K562 (cell line): ENCODE data around the gene SLC49A4. TPM values are rescaled to one million over a fixed set of nuclear protein-coding genes. Genes with fewer than 3 reads are reported as not detected.

Experiments used
- CHD7 ChIP-seq: fragments of 200-600 bp; sonication (generic); IDR thresholded peaks from one replicate; pipeline ENCODE4 v1.6.1; 2012; ENCODE audit warnings: mild to moderate bottlenecking, low read depth, low read length, inconsistent platforms
- MXI1 ChIP-seq: IDR thresholded peaks from 2 replicates; pipeline ENCODE4 v1.6.1; 2011; ENCODE audit warnings: low read depth, mild to moderate bottlenecking, improper control_type of control experiment, low read length
- ZNF583 ChIP-seq: fragments of 250-450 bp; sonication (Bioruptor Pico); IDR thresholded peaks from 2 replicates; pipeline ENCODE4 v1.4.0; 2020
- polyA plus RNA-seq, 8 experiments: library from polyadenylated mRNA; depleted of rRNA in 4 of 8; stranded (reverse) in 5 of 8; unstranded in 3 of 8; fragments of >200 nt; fragmentation: Nextera tagmentation in 2 of 8; fragmentation: Illumina TruSeq in 1 of 8; extraction: Ambion mirVana in 2 of 8; extraction: Trizol in 1 of 8; gene quantifications; 2 replicates each; pipeline versions ENCODE4 v1.2.1 to v1.2.3, GENCODE V29; 2011 to 2014; ENCODE audit warnings: inconsistent platforms in 1 of 8, missing spikeins in 1 of 8
- total RNA-seq, 7 experiments: library from RNA; depleted of rRNA in 6 of 7; stranded (reverse); fragments of >200 nt in 6 of 7; fragmentation: Illumina TruSeq in 2 of 7; extraction: Trizol in 2 of 7; gene quantifications; 2 replicates each; pipeline versions ENCODE4 v1.2.1 to v1.2.3, GENCODE V29; 2011 to 2021; ENCODE audit warnings: low replicate concordance in 1 of 7
- TF ChIP-seq, protein P1 (sequence below): fragments of 450-650 bp; formaldehyde crosslinking; IDR thresholded peaks from 2 replicates; pipeline ENCODE4 v1.4.0; 2022; ENCODE audit warnings: missing genetic modification characterization
- TF ChIP-seq, protein P2 (sequence below): fragments of 250-450 bp; sonication (Bioruptor Pico); IDR thresholded peaks from 2 replicates; pipeline ENCODE4 v1.4.0; 2020; ENCODE audit warnings: mild to moderate bottlenecking, moderate library complexity, borderline replicate concordance
- TF ChIP-seq, protein P3 (sequence below): IDR thresholded peaks from 3 replicates; pipeline ENCODE4 v1.6.1; 2011; ENCODE audit warnings: borderline replicate concordance, mild to moderate bottlenecking, moderate library complexity; ENCODE audit not compliant: insufficient read length; ENCODE audit errors: extremely low read depth

The SLC49A4 gene
- total and polyA plus RNA-seq, 9 of the 15 experiments (the other 6 are each of a cell fraction or from before 2014, with no cell fraction given): 0.15 to 1.3 (median 0.83) TPM

- TF ChIP-seq CHD7: no peak
- TF ChIP-seq, protein P1, sequence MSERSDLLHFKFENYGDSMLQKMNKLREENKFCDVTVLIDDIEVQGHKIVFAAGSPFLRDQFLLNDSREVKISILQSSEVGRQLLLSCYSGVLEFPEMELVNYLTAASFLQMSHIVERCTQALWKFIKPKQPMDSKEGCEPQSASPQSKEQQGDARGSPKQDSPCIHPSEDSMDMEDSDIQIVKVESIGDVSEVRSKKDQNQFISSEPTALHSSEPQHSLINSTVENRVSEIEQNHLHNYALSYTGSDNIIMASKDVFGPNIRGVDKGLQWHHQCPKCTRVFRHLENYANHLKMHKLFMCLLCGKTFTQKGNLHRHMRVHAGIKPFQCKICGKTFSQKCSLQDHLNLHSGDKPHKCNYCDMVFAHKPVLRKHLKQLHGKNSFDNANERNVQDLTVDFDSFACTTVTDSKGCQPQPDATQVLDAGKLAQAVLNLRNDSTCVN (CRISPR knock-in tag): no peak
- no peak for TF ChIP-seq ZNF583
- TF ChIP-seq, protein P2, sequence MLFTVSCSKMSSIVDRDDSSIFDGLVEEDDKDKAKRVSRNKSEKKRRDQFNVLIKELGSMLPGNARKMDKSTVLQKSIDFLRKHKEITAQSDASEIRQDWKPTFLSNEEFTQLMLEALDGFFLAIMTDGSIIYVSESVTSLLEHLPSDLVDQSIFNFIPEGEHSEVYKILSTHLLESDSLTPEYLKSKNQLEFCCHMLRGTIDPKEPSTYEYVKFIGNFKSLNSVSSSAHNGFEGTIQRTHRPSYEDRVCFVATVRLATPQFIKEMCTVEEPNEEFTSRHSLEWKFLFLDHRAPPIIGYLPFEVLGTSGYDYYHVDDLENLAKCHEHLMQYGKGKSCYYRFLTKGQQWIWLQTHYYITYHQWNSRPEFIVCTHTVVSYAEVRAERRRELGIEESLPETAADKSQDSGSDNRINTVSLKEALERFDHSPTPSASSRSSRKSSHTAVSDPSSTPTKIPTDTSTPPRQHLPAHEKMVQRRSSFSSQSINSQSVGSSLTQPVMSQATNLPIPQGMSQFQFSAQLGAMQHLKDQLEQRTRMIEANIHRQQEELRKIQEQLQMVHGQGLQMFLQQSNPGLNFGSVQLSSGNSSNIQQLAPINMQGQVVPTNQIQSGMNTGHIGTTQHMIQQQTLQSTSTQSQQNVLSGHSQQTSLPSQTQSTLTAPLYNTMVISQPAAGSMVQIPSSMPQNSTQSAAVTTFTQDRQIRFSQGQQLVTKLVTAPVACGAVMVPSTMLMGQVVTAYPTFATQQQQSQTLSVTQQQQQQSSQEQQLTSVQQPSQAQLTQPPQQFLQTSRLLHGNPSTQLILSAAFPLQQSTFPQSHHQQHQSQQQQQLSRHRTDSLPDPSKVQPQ: peak; percentile 85; the same call in 1 of the 2 replicates
- TF ChIP-seq, protein P3, sequence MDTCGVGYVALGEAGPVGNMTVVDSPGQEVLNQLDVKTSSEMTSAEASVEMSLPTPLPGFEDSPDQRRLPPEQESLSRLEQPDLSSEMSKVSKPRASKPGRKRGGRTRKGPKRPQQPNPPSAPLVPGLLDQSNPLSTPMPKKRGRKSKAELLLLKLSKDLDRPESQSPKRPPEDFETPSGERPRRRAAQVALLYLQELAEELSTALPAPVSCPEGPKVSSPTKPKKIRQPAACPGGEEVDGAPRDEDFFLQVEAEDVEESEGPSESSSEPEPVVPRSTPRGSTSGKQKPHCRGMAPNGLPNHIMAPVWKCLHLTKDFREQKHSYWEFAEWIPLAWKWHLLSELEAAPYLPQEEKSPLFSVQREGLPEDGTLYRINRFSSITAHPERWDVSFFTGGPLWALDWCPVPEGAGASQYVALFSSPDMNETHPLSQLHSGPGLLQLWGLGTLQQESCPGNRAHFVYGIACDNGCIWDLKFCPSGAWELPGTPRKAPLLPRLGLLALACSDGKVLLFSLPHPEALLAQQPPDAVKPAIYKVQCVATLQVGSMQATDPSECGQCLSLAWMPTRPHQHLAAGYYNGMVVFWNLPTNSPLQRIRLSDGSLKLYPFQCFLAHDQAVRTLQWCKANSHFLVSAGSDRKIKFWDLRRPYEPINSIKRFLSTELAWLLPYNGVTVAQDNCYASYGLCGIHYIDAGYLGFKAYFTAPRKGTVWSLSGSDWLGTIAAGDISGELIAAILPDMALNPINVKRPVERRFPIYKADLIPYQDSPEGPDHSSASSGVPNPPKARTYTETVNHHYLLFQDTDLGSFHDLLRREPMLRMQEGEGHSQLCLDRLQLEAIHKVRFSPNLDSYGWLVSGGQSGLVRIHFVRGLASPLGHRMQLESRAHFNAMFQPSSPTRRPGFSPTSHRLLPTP: no peak
- 0 out of 2 replicates have a peak, but pooled peaks have one; percentile 64 for TF ChIP-seq MXI1
Measured at GRCh38 chr3:122793568-122794416, 1.1 kb upstream of the SLC49A4 start, which contains the start of gene HSPBAP1 (continued).
